Measurements from ENCODE around the gene SOCS1. TPM values are rescaled to one million over a fixed set of nuclear protein-coding genes. Genes with fewer than 3 reads are reported as not detected.
"Not testable (repeated sequence)": the region's sequence is repeated elsewhere in the genome, so short reads cannot be mapped to it uniquely, and the experiment has no call there.

The SOCS1 gene
- total RNA-seq, 1 donor from 2014 or later, result 6.9 TPM

GRCh38 chr16:11224894-11225676 lies 30.9 kb downstream of the SOCS1 start:
- DNase-seq (ENCODE audit: low spot score), result no peak

DNA sequence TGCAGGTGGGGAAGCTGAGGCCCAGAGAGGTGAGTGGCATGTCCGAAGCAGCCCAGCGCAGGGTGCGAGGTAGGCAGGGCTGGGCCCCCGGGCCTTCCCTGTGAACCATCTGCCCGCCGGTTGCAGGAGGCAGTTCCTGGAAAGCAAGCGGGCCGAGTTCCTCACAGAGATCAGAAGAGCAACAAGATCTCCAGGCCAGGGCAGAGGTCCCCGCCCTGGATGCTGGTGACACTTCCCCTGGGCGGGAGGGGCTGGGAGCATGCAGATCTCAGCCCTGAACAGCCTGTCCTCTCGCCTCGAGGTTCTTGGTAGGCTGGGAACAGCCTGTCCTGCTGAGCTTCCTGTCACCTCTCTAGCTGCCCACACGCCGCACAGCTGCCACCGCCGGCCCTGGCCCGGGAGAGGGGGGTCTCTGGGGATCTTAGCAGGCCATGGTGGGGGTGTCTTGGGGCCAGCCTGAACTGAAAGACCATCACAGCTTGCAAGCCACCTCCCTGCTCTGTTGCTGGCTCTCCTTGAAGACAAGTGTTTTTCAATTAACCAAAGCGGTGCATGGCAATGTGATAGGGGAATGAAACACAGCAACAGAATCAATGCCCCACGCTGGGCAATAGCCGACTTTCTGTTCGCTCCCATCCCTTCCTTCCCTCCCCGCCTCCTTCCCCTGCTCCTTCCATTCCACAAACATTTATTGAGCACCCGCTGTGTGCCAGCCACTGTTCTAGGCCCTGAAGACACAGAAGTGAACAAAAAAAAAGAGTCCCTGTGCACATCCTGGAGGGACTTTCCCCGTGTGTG lies 31.7 kb downstream of the SOCS1 start:
- DNase-seq (ENCODE audit: low spot score), result peak; percentile 76

- DNase-seq (ENCODE audit: low spot score), result not testable (repeated sequence)
Observed at GRCh38 chr16:11220507-11220906, 35.5 kb downstream of the SOCS1 start.

GRCh38 chr16:11219178-11219577 lies 36.8 kb downstream of the SOCS1 start:
- DNase-seq (ENCODE audit: low spot score), result no peak

GRCh38 chr16:11218604-11218962 lies 37.4 kb downstream of the SOCS1 start:
- no peak for DNase-seq (ENCODE audit: low spot score)

GRCh38 chr16:11217651-11218603 lies 38.1 kb downstream of the SOCS1 start:
- no peak for DNase-seq (ENCODE audit: low spot score)

DNA sequence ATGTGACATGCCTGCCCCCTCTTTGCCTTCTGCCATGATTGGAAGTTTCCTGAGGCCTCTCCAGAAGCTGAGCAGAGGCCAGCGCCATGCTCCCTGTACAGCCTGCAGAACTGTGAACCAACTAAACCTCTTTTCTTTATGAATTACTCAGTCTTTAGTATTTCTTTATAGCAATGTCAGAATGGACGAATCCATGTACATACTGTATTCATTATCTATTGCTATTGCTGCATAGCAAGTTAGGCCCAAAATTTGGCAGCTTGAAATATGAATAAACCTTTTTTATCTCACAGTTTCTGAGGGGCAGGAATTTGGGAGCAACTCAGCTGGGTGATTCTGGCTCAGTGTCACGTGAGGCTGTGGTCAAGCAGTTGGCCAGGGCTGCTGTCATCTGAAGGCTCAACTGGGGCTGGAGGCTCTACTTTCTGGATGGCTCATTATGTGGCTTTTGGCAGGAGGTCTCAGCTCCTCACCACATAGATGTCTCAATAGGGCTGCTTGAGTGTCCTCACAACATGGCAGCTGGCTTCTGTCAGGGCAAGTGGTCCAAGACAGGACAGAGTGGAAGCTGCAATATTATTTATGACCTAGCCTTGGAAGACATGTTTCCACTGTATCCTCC lies 40.0 kb downstream of the SOCS1 start:
- DNase-seq (ENCODE audit: low spot score), result no peak

GRCh38 chr16:11213799-11214198 lies 42.2 kb downstream of the SOCS1 start:
- no peak for DNase-seq (ENCODE audit: low spot score)

GRCh38 chr16:11213373-11213772 lies 42.6 kb downstream of the SOCS1 start:
- no peak for DNase-seq (ENCODE audit: low spot score)

DNA sequence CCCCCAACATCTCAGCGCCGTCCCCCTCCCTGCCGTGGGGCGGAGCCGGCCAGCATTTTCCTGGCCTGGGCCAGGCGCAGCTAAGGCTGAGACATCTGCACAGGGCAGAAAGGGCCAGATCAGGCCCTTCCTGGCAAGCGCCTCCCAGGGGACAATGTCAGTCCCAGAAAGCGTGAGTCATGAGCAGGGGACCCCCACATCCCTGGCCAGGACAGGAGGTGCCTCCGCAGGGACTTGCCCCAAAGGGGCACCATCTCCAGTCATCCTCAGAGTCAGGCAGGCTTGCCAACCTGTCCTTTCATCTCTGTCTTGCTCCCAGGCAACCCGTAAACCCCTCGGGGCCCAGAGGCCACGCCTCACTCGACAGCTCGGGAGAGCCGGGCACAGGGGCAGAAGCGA lies 43.2 kb downstream of the SOCS1 start:
- DNase-seq (ENCODE audit: low spot score), result no peak

GRCh38 chr16:11211977-11212797 lies 43.8 kb downstream of the SOCS1 start:
- DNase-seq (ENCODE audit: low spot score), result no peak

GRCh38 chr16:11211061-11211976 lies 44.7 kb downstream of the SOCS1 start:
- no peak for DNase-seq (ENCODE audit: low spot score)

DNA sequence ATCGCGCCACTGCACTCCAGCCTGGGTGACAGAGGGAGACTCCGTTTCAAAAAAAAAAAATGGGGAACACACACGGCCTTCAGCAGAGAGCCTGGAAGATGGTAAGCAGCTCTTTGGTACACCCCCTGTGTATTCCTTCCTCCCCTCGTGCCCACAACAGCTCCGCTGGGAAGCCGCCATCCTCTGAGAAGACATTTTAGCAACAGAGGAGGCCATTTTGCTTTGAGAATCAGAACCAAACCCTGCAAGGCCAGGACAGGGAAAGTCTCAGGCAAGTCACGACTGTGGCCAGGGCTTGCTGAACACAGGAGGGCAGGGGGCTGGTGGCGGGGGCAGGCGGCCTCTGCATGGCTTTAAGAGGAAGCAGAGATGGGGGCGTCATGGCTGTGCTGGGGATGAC lies 45.7 kb downstream of the SOCS1 start:
- no peak for DNase-seq (ENCODE audit: low spot score)

- no peak for DNase-seq (ENCODE audit: low spot score)
Observed at GRCh38 chr16:11208916-11209665, 46.9 kb downstream of the SOCS1 start.

DNA sequence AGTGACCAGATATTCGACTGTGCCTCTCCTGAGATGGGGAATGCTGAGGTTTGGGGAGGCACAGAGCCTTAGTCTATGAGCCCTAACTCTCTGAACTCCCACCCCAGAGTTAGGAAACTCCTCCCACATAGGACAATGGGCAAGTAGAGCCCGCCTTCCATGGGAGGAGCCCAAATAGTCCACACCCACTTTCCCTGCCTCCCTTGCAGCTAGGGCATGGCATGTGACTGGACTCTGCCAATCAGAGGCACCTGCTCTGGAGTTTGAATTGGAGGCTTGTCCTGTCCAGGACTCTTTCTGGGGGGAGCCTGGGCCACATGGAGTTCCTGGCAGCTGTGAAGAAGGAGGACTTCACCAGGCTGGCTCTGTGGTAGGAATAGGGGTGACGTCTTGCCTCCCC lies 48.4 kb downstream of the SOCS1 start:
- DNase-seq (ENCODE audit: low spot score), result no peak

DNA sequence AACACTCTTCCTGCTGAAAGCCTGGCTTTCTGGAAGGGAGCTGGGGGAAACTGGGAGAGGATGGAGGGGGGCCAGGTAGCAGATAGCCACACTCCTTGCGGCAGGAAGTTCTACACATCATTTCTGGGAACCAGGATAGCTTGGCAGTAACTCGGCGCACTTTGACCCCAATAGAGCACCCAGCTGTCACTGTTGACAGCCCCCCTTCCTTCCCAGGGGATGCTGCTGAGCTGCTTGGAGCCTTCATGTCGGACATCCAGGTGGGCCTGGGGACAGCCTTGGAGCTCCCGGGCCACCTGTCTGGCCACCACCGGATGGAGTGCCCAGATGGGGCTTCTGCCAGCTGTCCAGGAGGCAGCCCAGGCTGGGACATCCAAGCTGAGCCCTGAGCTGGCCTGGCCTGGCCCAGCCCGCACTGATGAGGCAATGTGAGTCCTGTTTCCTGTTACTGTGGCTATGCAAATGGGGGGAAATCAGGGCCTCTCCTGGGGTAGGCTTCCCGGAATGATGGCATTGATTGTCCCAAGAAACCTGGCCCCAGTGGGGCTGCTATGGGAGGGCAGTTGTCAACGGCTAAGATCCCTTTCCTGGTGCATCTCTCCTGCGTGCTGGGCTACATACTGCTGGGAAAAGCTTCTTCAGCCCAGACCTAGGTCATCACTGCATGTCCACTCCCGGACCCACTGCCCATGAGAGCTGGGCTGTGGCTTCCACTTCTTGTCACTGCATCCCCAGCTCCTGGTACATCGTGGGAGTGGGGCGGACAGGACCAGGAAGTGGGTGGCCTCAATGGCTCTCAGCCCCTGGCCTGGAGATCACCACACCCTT lies 50.0 kb downstream of the SOCS1 start:
- no peak for DNase-seq (ENCODE audit: low spot score)

DNA sequence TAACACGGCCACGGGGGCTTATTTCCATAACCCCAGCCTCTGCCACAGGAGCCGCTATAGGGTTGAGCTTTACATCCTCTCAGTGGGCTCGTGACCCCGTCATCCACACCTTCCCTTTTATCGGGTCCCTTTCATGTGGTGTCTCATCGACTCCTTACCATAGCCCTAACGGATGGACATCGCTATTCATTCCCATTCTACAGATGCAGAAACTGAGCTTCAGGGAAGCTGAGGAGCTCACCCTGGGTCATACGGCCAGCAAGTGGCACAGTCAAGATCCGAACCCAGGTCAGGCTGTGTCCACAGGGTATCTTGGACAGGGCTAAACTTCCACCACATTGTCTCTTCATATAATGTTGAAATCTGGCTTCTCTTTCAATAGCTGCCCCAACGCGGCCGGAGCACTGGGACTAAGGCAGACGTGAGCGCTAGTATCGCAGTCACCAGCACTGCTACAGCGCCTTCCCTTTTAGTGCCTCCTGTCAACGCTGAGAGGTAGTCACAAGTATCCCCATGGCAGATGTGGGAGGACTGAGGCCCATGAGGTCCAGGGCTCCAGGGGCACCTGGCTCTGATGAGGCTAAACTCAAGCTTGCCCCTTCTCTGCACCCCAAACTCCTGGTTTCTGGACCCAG lies 50.8 kb downstream of the SOCS1 start:
- DNase-seq (ENCODE audit: low spot score), result no peak

Measured in ureter (tissue), 1 donor.